ENCODE measurements around the gene DOK6. TPM values are rescaled to one million over a fixed set of nuclear protein-coding genes. Genes with fewer than 3 reads are reported as not detected.

Gene DOK6
- total RNA-seq, 1 donor: 2.1 TPM

GRCh38 chr18:69691008-69691760 lies 290.5 kb downstream of the DOK6 start:
- H3K4me3 ChIP-seq (ENCODE audit: low read depth, low read length): no peak overlapping the region
- no peak for TF ChIP-seq CTCF (IDR thresholded peaks at IDR 0.05; ENCODE audit: insufficient read depth, low read length)
- DNase-seq (ENCODE audit: low read depth): no peak

- H3K4me3 ChIP-seq (ENCODE audit: low read depth, low read length): no peak overlapping the region
- no peak for TF ChIP-seq CTCF (IDR thresholded peaks at IDR 0.05; ENCODE audit: insufficient read depth, low read length)
- DNase-seq (ENCODE audit: low read depth): no peak
Observed at GRCh38 chr18:69697069-69697468, 296.4 kb downstream of the DOK6 start.

- H3K4me3 ChIP-seq (ENCODE audit: low read depth, low read length): no peak overlapping the region
Observed at GRCh38 chr18:69697689-69698088, 297.0 kb downstream of the DOK6 start.

GRCh38 chr18:69701305-69701704 lies 300.6 kb downstream of the DOK6 start:
- H3K4me3 ChIP-seq (ENCODE audit: low read depth, low read length): no peak overlapping the region
- no peak for TF ChIP-seq CTCF (IDR thresholded peaks at IDR 0.05; ENCODE audit: insufficient read depth, low read length)
- DNase-seq (ENCODE audit: low read depth): no peak

More at GRCh38 chr18:69697689-69698088, 297.0 kb downstream of the DOK6 start:
- DNase-seq (ENCODE audit: low read depth): no peak
- TF ChIP-seq CTCF (IDR thresholded peaks at IDR 0.05; ENCODE audit: insufficient read depth, low read length): no peak

GRCh38 chr18:69703461-69703860 lies 302.8 kb downstream of the DOK6 start:
- H3K4me3 ChIP-seq (ENCODE audit: low read depth, low read length): no peak overlapping the region
- DNase-seq (ENCODE audit: low read depth): no peak
- no peak for TF ChIP-seq CTCF (IDR thresholded peaks at IDR 0.05; ENCODE audit: insufficient read depth, low read length)

GRCh38 chr18:69705987-69706386 lies 305.3 kb downstream of the DOK6 start:
- no peak for TF ChIP-seq CTCF (IDR thresholded peaks at IDR 0.05; ENCODE audit: insufficient read depth, low read length)
- no peak for DNase-seq (ENCODE audit: low read depth)
- H3K4me3 ChIP-seq (ENCODE audit: low read depth, low read length): no peak overlapping the region

- no peak for DNase-seq (ENCODE audit: low read depth)
- no peak for TF ChIP-seq CTCF (IDR thresholded peaks at IDR 0.05; ENCODE audit: insufficient read depth, low read length)
- no peak overlapping the region for H3K4me3 ChIP-seq (ENCODE audit: low read depth, low read length)
Observed at GRCh38 chr18:69708844-69709243, 308.2 kb downstream of the DOK6 start.

Data from fibroblast of the aortic adventitia (primary cell).